Ectodermal cell (in vitro differentiated cells): ENCODE results near the gene TGDS.

Source experiments
- H3K27ac ChIP-seq: 2 replicates; pipeline ENCODE4 v1.7.0; 2013; ENCODE audit warnings: mild to moderate bottlenecking, low read depth, low read length; ENCODE audit not compliant: insufficient read depth, poor library complexity, severe bottlenecking
- H3K27me3 ChIP-seq: 2 replicates; pipeline ENCODE4 v1.7.0; 2013; ENCODE audit warnings: mild to moderate bottlenecking, low read length; ENCODE audit not compliant: insufficient read depth, control insufficient read depth, poor library complexity, severe bottlenecking
- H3K36me3 ChIP-seq: one replicate; pipeline ENCODE4 v1.7.0; 2013; ENCODE audit warnings: low read length; ENCODE audit not compliant: control insufficient read depth, insufficient read depth
- H3K4me1 ChIP-seq: one replicate; pipeline ENCODE4 v1.7.0; 2013; ENCODE audit warnings: low read length; ENCODE audit not compliant: control insufficient read depth, insufficient read depth
- H3K4me3 ChIP-seq: 2 replicates; pipeline ENCODE4 v1.7.0; 2013; ENCODE audit warnings: low read depth, low read length, control low read depth; ENCODE audit not compliant: insufficient read depth
- H3K9me3 ChIP-seq: 2 replicates; pipeline ENCODE4 v1.7.0; 2013; ENCODE audit warnings: mild to moderate bottlenecking, low read length, moderate library complexity; ENCODE audit not compliant: control insufficient read depth
- WGBS, 2 experiments: methylation state at CpG; one replicate each; pipeline ENCODE4 v1.1.7; 2013; ENCODE audit warnings: missing lambda C conversion rate in 2 of 2; 5-methylcytosine and 5-hydroxymethylcytosine counted together

TGDS gene

DNA sequence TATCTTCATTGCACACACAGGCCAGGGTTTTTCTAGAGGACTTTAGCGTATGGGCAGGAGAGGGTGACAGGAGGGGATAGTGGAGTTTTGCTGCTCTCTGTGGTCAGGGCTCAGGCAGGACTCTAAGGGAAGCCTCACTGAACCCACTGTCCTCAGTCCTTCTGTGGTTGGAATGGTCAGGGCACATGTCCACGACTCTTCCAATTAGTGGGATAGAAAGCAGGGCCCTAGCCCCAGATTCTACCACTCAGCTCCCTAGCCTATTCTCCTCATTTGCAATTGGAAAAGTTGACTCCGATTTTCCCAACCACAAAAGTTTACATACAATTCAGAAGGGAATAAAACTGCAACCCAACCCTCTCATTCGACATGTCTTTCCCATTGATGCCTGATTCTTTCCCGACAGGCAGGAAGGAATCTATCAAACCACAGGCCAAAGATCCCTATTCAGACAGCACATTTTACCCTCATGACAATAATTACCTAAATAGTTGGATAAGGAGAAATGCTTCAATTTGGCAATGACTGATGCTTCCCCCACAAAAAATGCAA, 38.2 kb downstream of the TGDS start:
- Histone ChIP-seq H3K4me1 (no peaks in the 10 kb centered on the region), H3K9me3 (no peaks in the 10 kb centered on the region), H3K27ac (no peak overlapping the region), H3K4me3 (no peak overlapping the region), H3K36me3 (no peaks in the 10 kb centered on the region), H3K27me3 (no peaks in the 10 kb centered on the region)
- 95% methylated on average over 5 of the region's 5 CpGs for WGBS, 2 experiments

DNA sequence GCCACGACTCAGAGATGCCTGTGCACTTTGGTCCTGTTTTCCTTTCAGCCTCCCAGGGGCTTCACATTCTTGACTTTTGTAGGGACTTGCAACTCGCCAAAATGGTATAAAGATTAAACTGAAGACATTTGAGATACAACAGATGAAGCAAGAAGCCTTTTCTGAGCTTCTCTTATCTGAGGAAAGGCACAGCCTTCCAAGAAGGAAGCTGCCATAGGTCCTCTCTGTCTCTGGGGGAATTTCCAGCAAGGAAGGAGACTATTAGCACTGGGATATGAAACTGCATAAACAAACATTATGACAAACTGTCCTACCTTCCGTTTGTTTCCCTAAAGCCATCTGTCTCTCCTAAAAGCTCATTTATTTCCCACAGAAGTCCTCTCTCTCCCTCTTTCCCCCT, 39.3 kb downstream of the TGDS start:
- Histone ChIP-seq H3K27ac (no peak overlapping the region), H3K9me3 (no peaks in the 10 kb centered on the region), H3K4me3 (no peak overlapping the region), H3K36me3 (no peaks in the 10 kb centered on the region), H3K4me1 (no peaks in the 10 kb centered on the region), H3K27me3 (no peaks in the 10 kb centered on the region)
- WGBS, 2 experiments = 88 to 95% methylated on average over 3 of the region's 3 CpGs

DNA sequence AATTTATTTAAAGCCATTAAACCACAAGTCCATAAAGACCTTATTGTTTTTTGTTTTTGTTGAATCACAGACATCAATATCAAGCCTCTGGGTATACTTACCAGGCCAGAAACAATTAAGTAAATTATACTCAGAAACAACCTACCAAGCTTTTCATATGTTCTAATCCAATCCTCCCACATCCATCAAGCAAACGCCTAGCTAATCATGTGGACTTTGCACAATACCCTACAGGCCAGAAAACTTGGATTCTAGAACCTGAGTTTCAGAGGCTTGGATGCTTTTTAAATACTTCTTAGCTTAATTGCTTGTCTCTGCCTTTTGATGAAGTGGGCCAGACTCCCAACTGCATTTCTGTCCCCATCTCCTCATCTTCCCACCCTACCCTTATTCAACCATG, 39.9 kb downstream of the TGDS start:
- no peaks in the 10 kb centered on the region for H3K4me1 ChIP-seq
- WGBS, 2 experiments = 84 to 92% methylated on average over 1 of the region's 1 CpG
- H3K27ac ChIP-seq = no peak overlapping the region
- H3K36me3 ChIP-seq = no peaks in the 10 kb centered on the region
- no peaks in the 10 kb centered on the region for H3K9me3 ChIP-seq
- no peaks in the 10 kb centered on the region for H3K27me3 ChIP-seq
- no peak overlapping the region for H3K4me3 ChIP-seq

DNA sequence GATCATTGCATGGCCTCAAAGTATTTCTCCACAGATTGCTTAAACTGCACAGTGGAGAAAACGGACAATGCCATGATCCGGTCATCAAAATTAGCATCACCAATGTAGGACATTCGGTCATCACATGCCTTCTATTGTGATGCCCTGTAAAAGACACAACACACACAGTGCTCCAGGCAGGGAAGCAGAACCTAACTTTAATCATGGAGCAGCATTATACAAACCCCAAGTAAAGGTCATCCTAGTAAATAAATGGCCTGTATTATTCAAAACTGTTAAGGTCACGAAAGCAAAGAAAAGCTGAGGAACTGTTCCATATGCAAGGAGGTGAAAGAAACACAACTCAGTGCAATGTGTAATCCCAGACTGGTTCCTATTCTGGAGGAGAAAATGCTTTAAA, 42.2 kb downstream of the TGDS start:
- Histone ChIP-seq H3K4me1 (no peaks in the 10 kb centered on the region), H3K9me3 (no peaks in the 10 kb centered on the region), H3K4me3 (no peak overlapping the region), H3K27me3 (no peaks in the 10 kb centered on the region), H3K36me3 (no peaks in the 10 kb centered on the region), H3K27ac (no peak overlapping the region)
- WGBS, 2 experiments = 92 to 94% methylated on average over 4 of the region's 4 CpGs

DNA sequence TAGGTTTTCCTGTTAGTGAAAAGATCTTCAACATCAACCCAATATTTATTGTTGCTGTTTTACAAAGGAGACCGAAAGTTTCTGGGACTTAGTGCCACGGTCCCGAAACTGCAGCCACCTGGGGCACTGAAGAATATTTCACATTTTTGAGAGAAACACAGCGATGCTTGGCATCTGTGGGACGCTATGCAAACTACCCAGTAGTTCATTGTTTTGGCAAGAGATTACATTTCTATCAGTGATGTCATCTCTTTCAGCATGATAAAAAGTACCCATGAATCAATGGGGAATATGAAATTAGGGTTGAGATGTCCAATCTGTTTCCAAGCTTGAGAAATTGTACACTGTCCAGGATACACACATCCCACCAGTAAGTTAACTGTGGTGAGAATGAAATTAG, 43.9 kb downstream of the TGDS start:
- no peaks in the 10 kb centered on the region for H3K27me3 ChIP-seq
- H3K36me3 ChIP-seq = no peaks in the 10 kb centered on the region
- no peak overlapping the region for H3K4me3 ChIP-seq
- 92 to 96% methylated on average over 5 of the region's 5 CpGs for WGBS, 2 experiments
- no peak overlapping the region for H3K27ac ChIP-seq
- no peaks in the 10 kb centered on the region for H3K9me3 ChIP-seq
- no peaks in the 10 kb centered on the region for H3K4me1 ChIP-seq

DNA sequence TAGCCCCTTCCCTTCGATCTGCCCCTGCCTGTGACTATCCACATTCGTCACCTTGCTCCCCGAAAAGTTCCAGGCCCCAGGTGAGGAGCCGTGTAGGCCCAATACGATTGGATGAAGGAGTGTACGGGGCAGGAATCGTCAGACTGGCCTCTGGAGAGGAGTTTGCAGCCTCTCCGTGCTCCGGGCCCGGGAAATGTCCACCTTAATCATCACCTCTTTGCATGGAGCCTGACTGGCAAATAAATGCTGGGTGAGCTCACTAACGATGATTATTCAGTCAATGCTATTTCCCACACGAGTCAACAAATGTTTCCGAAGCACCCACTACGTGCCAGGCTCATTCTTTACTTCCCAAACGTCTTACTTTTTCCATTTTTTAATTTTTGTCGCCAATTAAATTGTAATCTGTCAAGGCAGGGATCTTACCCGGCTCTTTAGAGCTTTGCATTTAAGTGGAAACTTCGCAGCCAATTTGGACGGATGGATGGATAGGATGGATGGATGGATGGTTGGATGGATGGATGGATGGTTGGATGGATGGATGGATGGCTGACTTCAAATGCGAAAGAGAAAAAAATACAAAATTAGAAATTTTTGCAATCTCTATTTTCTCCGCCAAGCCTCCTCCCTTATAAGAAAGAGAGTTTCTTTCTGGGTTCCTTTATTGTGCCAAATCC, 45.8 kb downstream of the TGDS start:
- WGBS, 2 experiments = 25 to 33% methylated on average over 19 to 21 of the region's 21 CpGs
- no peaks in the 10 kb centered on the region for H3K36me3 ChIP-seq

DNA sequence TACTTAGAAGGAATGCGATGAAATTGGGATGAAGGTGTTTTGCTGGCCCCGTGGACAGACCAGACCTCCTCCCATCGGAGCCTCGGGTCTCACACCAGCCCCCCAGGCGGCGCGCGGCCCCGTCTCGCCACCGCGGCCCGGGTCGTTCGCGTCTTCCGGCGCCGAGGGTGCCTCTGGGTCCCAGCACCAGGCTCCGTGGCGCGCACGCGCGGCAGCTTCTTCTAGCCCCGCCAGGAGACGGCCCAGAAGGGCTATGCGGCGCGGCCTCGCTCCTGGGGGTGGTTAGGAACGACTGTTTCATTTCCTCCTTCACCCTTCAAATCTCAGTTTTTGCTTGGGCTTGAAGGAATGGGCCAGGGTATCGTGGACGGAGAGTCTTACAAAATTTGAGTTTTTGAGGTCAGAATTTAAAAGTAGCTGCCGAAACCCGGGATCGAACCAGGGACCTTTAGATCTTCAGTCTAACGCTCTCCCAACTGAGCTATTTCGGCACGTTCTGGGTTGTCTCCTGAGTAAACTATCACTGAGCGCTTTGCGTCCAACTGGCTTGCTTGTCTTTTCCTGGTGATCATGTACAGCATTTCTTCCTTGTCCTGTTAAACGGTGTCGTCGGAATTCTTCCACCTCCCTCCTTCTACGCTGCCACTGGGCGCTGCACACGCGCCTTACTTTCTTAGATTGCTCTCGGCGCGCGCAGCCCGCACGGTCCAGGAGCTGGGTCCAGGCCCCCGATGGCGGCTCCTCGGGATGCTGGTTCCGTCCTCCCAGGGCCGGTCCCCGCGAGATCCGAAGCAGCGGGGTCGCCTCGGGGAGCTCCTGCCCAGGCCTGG, 46.5 kb downstream of the TGDS start:
- peak overlapping the region; percentile 80 for H3K27ac ChIP-seq
- no peaks in the 10 kb centered on the region for H3K9me3 ChIP-seq
- peak overlapping the region; percentile 73 for H3K4me3 ChIP-seq
- H3K4me1 ChIP-seq = peaks cover 3% of the 10 kb centered on the region
- H3K36me3 ChIP-seq = no peaks in the 10 kb centered on the region
- H3K27me3 ChIP-seq = no peaks in the 10 kb centered on the region
- 1% methylated on average over 66 of the region's 66 CpGs for WGBS, 2 experiments

More for the DNA sequence above, 45.8 kb downstream of the TGDS start:
- Histone ChIP-seq H3K9me3 (no peaks in the 10 kb centered on the region), H3K27me3 (no peaks in the 10 kb centered on the region), H3K27ac (peak overlapping the region; percentile 58), H3K4me3 (peak overlapping the region; percentile 73), H3K4me1 (peaks cover 3% of the 10 kb centered on the region)

DNA sequence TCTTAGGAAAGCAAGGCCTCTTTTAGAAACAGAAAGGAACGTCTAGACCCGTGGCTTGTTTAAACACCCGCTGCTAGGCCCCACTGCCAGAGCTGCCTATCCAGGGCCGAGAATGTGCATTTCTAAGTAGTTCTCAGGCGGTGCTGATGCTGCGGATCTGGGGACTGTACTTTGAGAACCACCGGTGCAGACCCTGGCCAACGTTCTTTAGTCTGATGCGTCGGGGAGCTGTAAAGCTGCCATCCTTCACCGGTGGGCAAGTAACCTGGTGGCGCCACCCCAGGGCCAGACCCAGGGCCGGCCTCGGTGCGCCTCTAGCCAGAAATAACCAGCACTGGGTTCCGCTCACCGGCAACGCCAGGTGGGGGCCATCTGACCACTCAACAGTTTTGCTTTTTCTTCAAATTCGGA, 47.1 kb downstream of the TGDS start:
- peaks cover 3% of the 10 kb centered on the region for H3K4me1 ChIP-seq
- no peaks in the 10 kb centered on the region for H3K9me3 ChIP-seq
- no peaks in the 10 kb centered on the region for H3K36me3 ChIP-seq
- H3K27ac ChIP-seq = peak overlapping the region; percentile 80
- H3K4me3 ChIP-seq = peak overlapping the region; percentile 73
- H3K27me3 ChIP-seq = no peaks in the 10 kb centered on the region
- WGBS, 2 experiments = 5% methylated on average over 19 of the region's 19 CpGs

DNA sequence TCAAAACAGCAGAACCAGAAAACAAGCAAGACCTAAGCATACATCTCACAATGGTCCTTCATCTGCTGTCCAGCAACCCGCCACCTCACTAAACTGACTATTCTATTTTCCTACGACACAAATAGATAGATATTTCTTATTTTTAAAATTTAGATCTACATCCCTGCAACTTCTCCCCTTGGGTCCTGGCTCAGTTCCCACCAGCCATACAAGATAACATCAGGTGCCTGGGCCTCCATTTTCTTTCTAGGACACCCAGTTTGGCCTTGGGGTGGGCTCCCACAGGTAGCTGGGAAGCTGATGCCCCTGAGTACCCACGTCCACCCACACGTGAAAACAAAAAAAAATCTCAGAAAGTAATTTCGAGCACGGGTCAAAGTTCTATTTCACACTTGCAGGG, 47.6 kb downstream of the TGDS start:
- WGBS, 2 experiments = 72 to 75% methylated on average over 6 of the region's 6 CpGs
- Histone ChIP-seq H3K4me1 (peaks cover 3% of the 10 kb centered on the region), H3K4me3 (peak overlapping the region; percentile 73), H3K36me3 (no peaks in the 10 kb centered on the region), H3K9me3 (no peaks in the 10 kb centered on the region), H3K27ac (peak overlapping the region; percentile 80), H3K27me3 (no peaks in the 10 kb centered on the region)

DNA sequence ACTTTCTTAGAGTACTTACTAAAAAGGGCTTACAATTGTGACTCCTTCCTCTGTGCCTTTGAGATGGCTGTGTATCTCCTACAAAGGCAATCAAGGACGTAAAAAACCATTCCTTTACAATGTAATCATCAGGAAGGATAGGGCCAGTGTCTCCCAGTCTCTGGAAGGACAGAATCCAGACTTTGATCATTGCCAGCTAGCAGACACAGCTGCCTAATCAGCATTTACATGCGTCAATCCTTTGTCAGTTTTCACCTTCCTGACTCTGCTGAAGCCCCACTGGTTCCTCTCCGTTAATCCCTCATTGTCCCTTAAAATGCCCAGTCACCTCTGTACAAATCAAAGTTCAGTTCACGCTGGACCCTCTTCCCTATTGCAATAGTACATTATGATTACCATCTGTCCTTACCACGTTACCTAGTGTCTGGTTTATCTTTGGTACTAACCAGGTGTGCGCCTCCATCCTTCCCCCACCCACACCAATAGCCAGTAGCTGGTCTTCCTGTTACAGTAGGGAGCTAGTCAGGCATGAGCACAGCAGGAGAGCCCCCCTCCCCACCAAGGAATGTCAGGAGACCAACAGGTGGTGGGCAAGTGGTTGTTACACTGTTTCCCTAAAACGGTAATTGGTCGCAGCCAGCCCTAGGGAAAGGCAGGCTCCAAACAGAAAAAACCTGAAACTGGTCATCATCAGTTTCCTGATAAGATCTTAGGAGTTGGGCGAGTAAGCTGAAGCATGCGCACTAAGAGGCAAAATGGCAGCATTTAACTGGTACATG, 49.7 kb downstream of the TGDS start:
- Histone ChIP-seq H3K9me3 (no peaks in the 10 kb centered on the region), H3K4me3 (no peak overlapping the region), H3K27ac (no peak overlapping the region), H3K36me3 (no peaks in the 10 kb centered on the region), H3K4me1 (peaks cover 3% of the 10 kb centered on the region), H3K27me3 (no peaks in the 10 kb centered on the region)
- 61% methylated on average over 10 of the region's 10 CpGs for WGBS, 2 experiments
